ENCODE results near the gene TRIM62.

TRIM62 gene

DNA sequence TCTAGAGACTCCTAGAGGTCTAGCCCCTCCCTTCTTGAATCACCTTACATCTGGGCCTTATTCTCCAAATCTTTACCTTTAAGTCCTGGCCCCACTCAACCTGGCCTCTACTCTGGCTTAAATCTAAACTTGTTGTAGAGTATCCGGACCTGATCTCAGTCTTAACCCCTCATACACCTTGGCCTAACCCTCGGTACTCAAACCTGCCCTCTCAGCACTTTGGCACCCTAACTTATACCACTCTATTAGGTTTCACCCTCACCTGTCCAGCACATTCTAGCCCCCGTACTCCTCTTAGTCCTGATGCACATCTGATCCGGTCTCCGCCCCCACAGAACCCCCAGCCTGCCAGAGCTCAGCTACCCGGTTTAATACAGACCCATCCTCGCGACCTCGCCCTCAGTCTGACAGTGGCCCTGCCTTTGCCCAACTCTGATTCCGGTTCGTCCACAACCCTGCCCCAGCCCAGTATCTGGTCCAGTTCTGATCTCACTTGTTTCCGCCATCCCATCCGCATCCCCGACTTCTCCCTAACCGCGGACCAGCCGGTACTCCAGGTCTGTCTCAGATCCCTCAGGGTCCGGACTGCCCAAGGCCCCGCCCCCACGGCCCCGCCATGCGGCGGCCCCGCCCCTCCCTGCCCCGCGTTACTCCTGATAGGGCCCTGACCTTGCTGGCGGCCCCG lies 1.5 kb downstream of the TRIM62 start:
- no peaks in the 10 kb centered on the region for H3K36me3 ChIP-seq (ENCODE audit: insufficient read depth, insufficient read length, low read length)
- peaks cover 15% of the 10 kb centered on the region for H3K27me3 ChIP-seq (ENCODE audit: insufficient read depth, insufficient read length)
- TF ChIP-seq SUZ12 (IDR thresholded peaks at IDR 0.05; ENCODE audit: extremely low read depth, insufficient read depth, insufficient read length): no peak
- TF ChIP-seq YY1 (IDR thresholded peaks at IDR 0.05; ENCODE audit: insufficient read depth, insufficient read length): no peak
- no peak for TF ChIP-seq ZNF274 (IDR thresholded peaks at IDR 0.05; ENCODE audit: low read depth, low read length)
- DNase-seq (ENCODE audit: low read depth, low spot score): no peak
- H3K9me3 ChIP-seq (ENCODE audit: insufficient read depth, low read length): no peaks in the 10 kb centered on the region
- H3K4me1 ChIP-seq (ENCODE audit: insufficient read depth, insufficient read length): peaks cover 12% of the 10 kb centered on the region
- H3K9ac ChIP-seq (ENCODE audit: insufficient read length, low read depth): peak overlapping the region; percentile 38
- H3K4me3 ChIP-seq (ENCODE audit: insufficient read length, low read depth): peak overlapping the region; percentile 36

- Histone ChIP-seq H3K4me3 (ENCODE audit: insufficient read length, low read depth) (no peak overlapping the region), H3K27me3 (ENCODE audit: insufficient read depth, insufficient read length) (peaks cover 15% of the 10 kb centered on the region), H3K4me1 (ENCODE audit: insufficient read depth, insufficient read length) (peaks cover 12% of the 10 kb centered on the region), H3K36me3 (ENCODE audit: insufficient read depth, insufficient read length, low read length) (no peaks in the 10 kb centered on the region), H3K9ac (ENCODE audit: insufficient read length, low read depth) (no peak overlapping the region), H3K9me3 (ENCODE audit: insufficient read depth, low read length) (no peaks in the 10 kb centered on the region)
- TF ChIP-seq SUZ12 (IDR thresholded peaks at IDR 0.05; ENCODE audit: extremely low read depth, insufficient read depth, insufficient read length): no peak
- no peak for TF ChIP-seq YY1 (IDR thresholded peaks at IDR 0.05; ENCODE audit: insufficient read depth, insufficient read length)
- TF ChIP-seq ZNF274 (IDR thresholded peaks at IDR 0.05; ENCODE audit: low read depth, low read length): no peak
- DNase-seq (ENCODE audit: low read depth, low spot score): no peak
Observed at GRCh38 chr1:33178836-33179439, 2.9 kb downstream of the TRIM62 start.

DNA sequence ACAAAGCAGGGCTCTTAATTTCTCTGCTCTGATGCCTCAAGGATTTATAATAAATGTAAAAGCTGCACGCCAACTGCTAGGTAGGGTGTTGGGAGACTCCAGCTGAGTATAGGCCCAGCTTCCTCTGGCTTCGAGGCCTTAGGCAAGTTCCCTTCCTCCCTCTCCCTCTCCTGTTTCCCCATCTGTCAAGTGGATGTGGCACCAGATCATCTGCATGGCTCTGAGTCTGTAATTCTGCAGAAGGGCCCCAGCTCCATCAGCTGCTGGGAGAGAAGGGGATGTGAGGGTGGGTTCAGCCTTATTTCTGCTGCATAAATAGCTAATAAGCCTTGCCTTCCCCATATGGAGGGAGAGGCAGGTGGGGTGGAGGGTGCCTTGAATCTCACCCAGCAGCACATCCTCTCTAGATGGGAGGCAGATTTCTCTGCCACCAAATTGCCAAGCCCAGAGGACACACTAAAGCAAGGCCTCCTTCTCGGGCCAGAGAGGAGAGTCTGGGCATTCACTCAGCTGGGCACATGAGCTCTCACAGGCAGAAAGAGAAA lies 3.8 kb downstream of the TRIM62 start:
- peaks cover 15% of the 10 kb centered on the region for H3K27me3 ChIP-seq (ENCODE audit: insufficient read depth, insufficient read length)
- no peaks in the 10 kb centered on the region for H3K9me3 ChIP-seq (ENCODE audit: insufficient read depth, low read length)
- H3K9ac ChIP-seq (ENCODE audit: insufficient read length, low read depth): peak overlapping the region; percentile 24
- no peaks in the 10 kb centered on the region for H3K36me3 ChIP-seq (ENCODE audit: insufficient read depth, insufficient read length, low read length)
- peaks cover 13% of the 10 kb centered on the region for H3K4me1 ChIP-seq (ENCODE audit: insufficient read depth, insufficient read length)
- TF ChIP-seq YY1 (IDR thresholded peaks at IDR 0.05; ENCODE audit: insufficient read depth, insufficient read length): no peak
- no peak for DNase-seq (ENCODE audit: low read depth, low spot score)
- H3K4me3 ChIP-seq (ENCODE audit: insufficient read length, low read depth): no peak overlapping the region

DNA sequence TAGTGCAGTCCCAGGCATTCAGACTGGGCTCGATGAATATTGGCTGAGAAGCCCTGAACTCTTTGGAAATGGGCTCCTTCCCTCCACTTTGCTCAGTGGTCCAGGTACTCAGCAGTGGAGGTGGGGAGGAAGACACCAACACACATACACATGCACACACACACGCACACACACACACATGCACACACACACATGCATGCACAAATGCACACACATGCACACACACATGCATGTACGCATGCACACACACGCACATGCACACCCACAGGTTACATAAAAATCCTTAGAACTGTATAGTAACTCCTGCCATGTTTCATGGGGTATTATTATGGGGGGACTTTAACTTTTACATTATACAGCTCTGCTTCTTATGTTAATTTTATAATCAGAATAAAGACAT lies 5.0 kb downstream of the TRIM62 start:
- no peak overlapping the region for H3K9ac ChIP-seq (ENCODE audit: insufficient read length, low read depth)
- H3K9me3 ChIP-seq (ENCODE audit: insufficient read depth, low read length): no peaks in the 10 kb centered on the region
- no peak overlapping the region for H3K4me3 ChIP-seq (ENCODE audit: insufficient read length, low read depth)
- no peak for DNase-seq (ENCODE audit: low read depth, low spot score)
- TF ChIP-seq ZNF274 (IDR thresholded peaks at IDR 0.05; ENCODE audit: low read depth, low read length) (no peak), YY1 (IDR thresholded peaks at IDR 0.05; ENCODE audit: insufficient read depth, insufficient read length) (no peak), SUZ12 (IDR thresholded peaks at IDR 0.05; ENCODE audit: extremely low read depth, insufficient read depth, insufficient read length) (no peak)
- peaks cover 20% of the 10 kb centered on the region for H3K4me1 ChIP-seq (ENCODE audit: insufficient read depth, insufficient read length)
- no peaks in the 10 kb centered on the region for H3K36me3 ChIP-seq (ENCODE audit: insufficient read depth, insufficient read length, low read length)
- H3K27me3 ChIP-seq (ENCODE audit: insufficient read depth, insufficient read length): peaks cover 15% of the 10 kb centered on the region

GRCh38 chr1:33176362-33176850 lies 5.4 kb downstream of the TRIM62 start:
- no peak overlapping the region for H3K9ac ChIP-seq (ENCODE audit: insufficient read length, low read depth)
- H3K4me3 ChIP-seq (ENCODE audit: insufficient read length, low read depth): no peak overlapping the region
- TF ChIP-seq SUZ12 (IDR thresholded peaks at IDR 0.05; ENCODE audit: extremely low read depth, insufficient read depth, insufficient read length): no peak
- TF ChIP-seq YY1 (IDR thresholded peaks at IDR 0.05; ENCODE audit: insufficient read depth, insufficient read length): no peak
- no peak for TF ChIP-seq ZNF274 (IDR thresholded peaks at IDR 0.05; ENCODE audit: low read depth, low read length)
- H3K9me3 ChIP-seq (ENCODE audit: insufficient read depth, low read length): no peaks in the 10 kb centered on the region
- no peaks in the 10 kb centered on the region for H3K36me3 ChIP-seq (ENCODE audit: insufficient read depth, insufficient read length, low read length)
- H3K27me3 ChIP-seq (ENCODE audit: insufficient read depth, insufficient read length): peaks cover 15% of the 10 kb centered on the region
- no peak for DNase-seq (ENCODE audit: low read depth, low spot score)
- peaks cover 20% of the 10 kb centered on the region for H3K4me1 ChIP-seq (ENCODE audit: insufficient read depth, insufficient read length)

DNA sequence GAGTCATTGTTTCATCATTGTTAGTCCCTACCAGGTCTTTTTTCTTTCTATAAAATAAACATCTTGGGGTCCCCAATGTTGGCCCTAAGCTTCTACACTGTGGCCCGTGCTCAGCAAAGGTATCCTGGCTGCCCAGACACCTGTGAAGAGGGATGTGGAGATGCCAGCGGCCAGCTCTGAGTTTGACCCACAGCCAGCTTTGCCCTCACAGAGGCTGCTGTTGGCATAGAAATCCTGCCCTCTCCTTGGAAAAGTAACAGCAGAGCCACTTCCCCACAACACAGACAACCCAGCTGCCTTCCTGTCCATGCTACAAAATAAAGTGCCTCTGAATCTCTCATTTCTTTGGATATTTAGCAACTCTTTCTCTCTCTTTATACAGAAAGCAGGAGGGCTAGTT lies 6.0 kb downstream of the TRIM62 start:
- Histone ChIP-seq H3K36me3 (ENCODE audit: insufficient read depth, insufficient read length, low read length) (no peaks in the 10 kb centered on the region), H3K9ac (ENCODE audit: insufficient read length, low read depth) (no peak overlapping the region), H3K27me3 (ENCODE audit: insufficient read depth, insufficient read length) (peaks cover 15% of the 10 kb centered on the region), H3K9me3 (ENCODE audit: insufficient read depth, low read length) (no peaks in the 10 kb centered on the region), H3K4me1 (ENCODE audit: insufficient read depth, insufficient read length) (peaks cover 16% of the 10 kb centered on the region), H3K4me3 (ENCODE audit: insufficient read length, low read depth) (no peak overlapping the region)
- no peak for TF ChIP-seq SUZ12 (IDR thresholded peaks at IDR 0.05; ENCODE audit: extremely low read depth, insufficient read depth, insufficient read length)
- DNase-seq (ENCODE audit: low read depth, low spot score): no peak

- Histone ChIP-seq H3K27me3 (ENCODE audit: insufficient read depth, insufficient read length) (no peaks in the 10 kb centered on the region), H3K36me3 (ENCODE audit: insufficient read depth, insufficient read length, low read length) (no peaks in the 10 kb centered on the region), H3K4me1 (ENCODE audit: insufficient read depth, insufficient read length) (peaks cover 37% of the 10 kb centered on the region), H3K9ac (ENCODE audit: insufficient read length, low read depth) (no peak overlapping the region), H3K9me3 (ENCODE audit: insufficient read depth, low read length) (no peaks in the 10 kb centered on the region), H3K4me3 (ENCODE audit: insufficient read length, low read depth) (no peak overlapping the region)
- no peak for TF ChIP-seq ZNF274 (IDR thresholded peaks at IDR 0.05; ENCODE audit: low read depth, low read length)
- TF ChIP-seq SUZ12 (IDR thresholded peaks at IDR 0.05; ENCODE audit: extremely low read depth, insufficient read depth, insufficient read length): no peak
- no peak for TF ChIP-seq YY1 (IDR thresholded peaks at IDR 0.05; ENCODE audit: insufficient read depth, insufficient read length)
- DNase-seq (ENCODE audit: low read depth, low spot score): no peak
Observed at GRCh38 chr1:33173091-33173490, 8.8 kb downstream of the TRIM62 start.
